GM20000 (cell line): ENCODE results near the gene CLDN6.

Experiments
- DNase-seq: peaks from one replicate; pipeline ENCODE4 v3.0.0; 2012; ENCODE audit warnings: low spot score
- CTCF ChIP-seq: IDR thresholded peaks from 2 replicates; pipeline ENCODE4 v1.5.1; 2012; ENCODE audit warnings: mild to moderate bottlenecking, control low read depth; ENCODE audit errors: extremely low read depth, missing control alignments

CLDN6 gene

GRCh38 chr16:2986623-2987188, 31.3 kb downstream of the CLDN6 start:
- TF ChIP-seq CTCF: no peak
- no peak for DNase-seq

GRCh38 chr16:2985893-2986355, 32.1 kb downstream of the CLDN6 start:
- no peak for DNase-seq
- no peak for TF ChIP-seq CTCF

- TF ChIP-seq CTCF: no peak
- DNase-seq: no peak
These were observed 32.5 kb downstream of the CLDN6 start for GRCh38 chr16:2985462-2985861.

- peak; percentile 91 for DNase-seq
- peak; percentile 95 for TF ChIP-seq CTCF
These were observed 34.3 kb downstream of the CLDN6 start for GRCh38 chr16:2983706-2984136.

- TF ChIP-seq CTCF: no peak
- no peak for DNase-seq
These were observed 35.6 kb downstream of the CLDN6 start for GRCh38 chr16:2982402-2982801.

- TF ChIP-seq CTCF: no peak
- no peak for DNase-seq
These were observed 36.1 kb downstream of the CLDN6 start for GRCh38 chr16:2981899-2982250.

GRCh38 chr16:2981177-2981898, 36.6 kb downstream of the CLDN6 start:
- no peak for TF ChIP-seq CTCF
- DNase-seq: no peak
